HepG2 (cell line): Measurements from ENCODE around the gene KLHDC8B. TPM values are rescaled to one million over a fixed set of nuclear protein-coding genes. Genes with fewer than 3 reads are reported as not detected.

ENCODE experiments used
- CENPBD1 ChIP-seq: sonication (generic); formaldehyde crosslinking; IDR thresholded peaks from 2 replicates; pipeline ENCODE4 v1.8.0; 2022; ENCODE audit warnings: missing genetic modification reagents, low read depth, mild to moderate bottlenecking, borderline replicate concordance
- EHMT2 ChIP-seq: fragments of 200-600 bp; sonication (generic); IDR thresholded peaks from 2 replicates; pipeline ENCODE4 v1.7.0; 2017; ENCODE audit warnings: antibody characterized with exemption, low read depth, low read length, borderline replicate concordance
- ELF4 ChIP-seq: sonication (generic); formaldehyde crosslinking; IDR thresholded peaks from 2 replicates; pipeline ENCODE4 v1.5.0; 2020; ENCODE audit warnings: missing genetic modification reagents, mild to moderate bottlenecking, moderate library complexity, borderline replicate concordance
- FIP1L1 ChIP-seq: fragments of 200-400 bp; formaldehyde crosslinking; IDR thresholded peaks from 2 replicates; pipeline ENCODE4 v1.6.1; 2018; ENCODE audit warnings: low read depth, mild to moderate bottlenecking, low read length, moderate library complexity, borderline replicate concordance; ENCODE audit not compliant: insufficient read depth
- FOXA3 ChIP-seq: IDR thresholded peaks from 2 replicates; pipeline ENCODE4 v1.6.1; 2016; ENCODE audit warnings: missing genetic modification reagents, missing compliant biosample characterization
- HDAC2 ChIP-seq: sonication (generic); formaldehyde crosslinking; IDR thresholded peaks from 2 replicates; pipeline ENCODE4 v1.4.0; 2020; ENCODE audit warnings: missing genetic modification reagents
- HMGXB3 ChIP-seq: sonication (generic); formaldehyde crosslinking; IDR thresholded peaks from 2 replicates; pipeline ENCODE4 v1.4.0; 2020; ENCODE audit warnings: missing genetic modification reagents, borderline replicate concordance
- NFYC ChIP-seq: IDR thresholded peaks from 2 replicates; pipeline ENCODE4 v1.6.1; 2016; ENCODE audit warnings: missing genetic modification reagents, missing compliant biosample characterization
- NPAS2 ChIP-seq: sonication (generic); formaldehyde crosslinking; IDR thresholded peaks from 2 replicates; pipeline ENCODE4 v1.8.0; 2022; ENCODE audit warnings: mild to moderate bottlenecking, missing genetic modification reagents, borderline replicate concordance
- PHF20 ChIP-seq: sonication (generic); formaldehyde crosslinking; IDR thresholded peaks from 2 replicates; pipeline ENCODE4 v1.5.0; 2020; ENCODE audit warnings: mild to moderate bottlenecking, missing genetic modification reagents
- RAD51 ChIP-seq: fragments of 450-650 bp; IDR thresholded peaks from 2 replicates; pipeline ENCODE4 v1.6.1; 2016; ENCODE audit warnings: borderline replicate concordance
- SP2 ChIP-seq: sonication (generic); formaldehyde crosslinking; IDR thresholded peaks from 2 replicates; pipeline ENCODE4 v1.5.1; 2020; ENCODE audit warnings: mild to moderate bottlenecking, missing genetic modification reagents
- TSC22D2 ChIP-seq: sonication (generic); formaldehyde crosslinking; IDR thresholded peaks from 2 replicates; pipeline ENCODE4 v1.5.1; 2020; ENCODE audit warnings: missing genetic modification reagents, mild to moderate bottlenecking, borderline replicate concordance
- ZBTB25 ChIP-seq: IDR thresholded peaks from 2 replicates; pipeline ENCODE4 v1.6.1; 2018; ENCODE audit warnings: missing genetic modification reagents
- ZFP37 ChIP-seq: sonication (generic); formaldehyde crosslinking; IDR thresholded peaks from 2 replicates; pipeline ENCODE4 v1.4.0; 2020; ENCODE audit warnings: missing genetic modification reagents, borderline replicate concordance
- ZMYM2 ChIP-seq: sonication (generic); formaldehyde crosslinking; IDR thresholded peaks from 2 replicates; pipeline ENCODE4 v1.8.0; 2022; ENCODE audit warnings: mild to moderate bottlenecking, missing genetic modification reagents
- ZNF354B ChIP-seq: sonication (generic); formaldehyde crosslinking; IDR thresholded peaks from 2 replicates; pipeline ENCODE4 v1.8.0; 2022; ENCODE audit warnings: mild to moderate bottlenecking, missing genetic modification reagents
- ZNF598 ChIP-seq: sonication (generic); formaldehyde crosslinking; IDR thresholded peaks from 2 replicates; pipeline ENCODE4 v1.5.1; 2020; ENCODE audit warnings: mild to moderate bottlenecking, missing genetic modification reagents, borderline replicate concordance
- ZNF644 ChIP-seq: IDR thresholded peaks from 2 replicates; pipeline ENCODE4 v1.6.1; 2016; ENCODE audit warnings: low read depth
- ZNF674 ChIP-seq: sonication (generic); formaldehyde crosslinking; IDR thresholded peaks from 2 replicates; pipeline ENCODE4 v1.5.0; 2020; ENCODE audit warnings: low read depth, mild to moderate bottlenecking, missing genetic modification reagents
- ZNF772 ChIP-seq: sonication (generic); formaldehyde crosslinking; IDR thresholded peaks from 2 replicates; pipeline ENCODE4 v1.5.0; 2020; ENCODE audit warnings: mild to moderate bottlenecking, missing genetic modification reagents
- ZNF800 ChIP-seq: sonication (generic); formaldehyde crosslinking; IDR thresholded peaks from 2 replicates; pipeline ENCODE4 v1.4.0; 2020; ENCODE audit warnings: missing genetic modification reagents
- polyA plus RNA-seq, 8 experiments: library from polyadenylated mRNA; depleted of rRNA in 3 of 8; stranded (reverse) in 7 of 8; unstranded in 1 of 8; fragments of >200 nt; fragmentation: Illumina TruSeq in 4 of 8; extraction: Trizol in 4 of 8; gene quantifications; 2 replicates each; pipeline versions ENCODE4 v1.2.1 to v1.2.3, GENCODE V29; 2011 to 2016; ENCODE audit warnings: low read depth in 4 of 8, missing spikeins in 1 of 8, mixed read lengths in 1 of 8; ENCODE audit not compliant: insufficient read depth in 1 of 8
- total RNA-seq, 5 experiments: library from RNA; depleted of rRNA; stranded (reverse); fragments of >200 nt; fragmentation: Illumina TruSeq; extraction: Trizol; gene quantifications; 2 replicates each; pipeline ENCODE4 v1.2.3, GENCODE V29; 2016; ENCODE audit warnings: low read depth in 1 of 5

KLHDC8B gene
- total and polyA plus RNA-seq, 2 of the 13 experiments (the other 11 are each of a cell fraction or from before 2014, with no cell fraction given) = 17.2 to 17.8 TPM

- TF ChIP-seq ZBTB25 (CRISPR knock-in tag) (peak; percentile 84), HMGXB3 (no peak), ZNF598 (CRISPR knock-in tag) (no peak), CENPBD1 (CRISPR knock-in tag) (no peak), TSC22D2 (CRISPR knock-in tag) (no peak), NPAS2 (CRISPR knock-in tag) (no peak), ZNF644 (CRISPR knock-in tag) (no peak), FOXA3 (CRISPR knock-in tag) (no peak), ZNF674 (no peak), ZNF772 (CRISPR knock-in tag) (0 out of 2 replicates have a peak, but pooled peaks have one; percentile 44), EHMT2 (no peak; the same call in 1 of the 2 replicates), ZFP37 (CRISPR knock-in tag) (no peak), SP2 (CRISPR knock-in tag) (peak; percentile 84), NFYC (CRISPR knock-in tag) (no peak), ZNF354B (CRISPR knock-in tag) (no peak), ZMYM2 (no peak), ELF4 (CRISPR knock-in tag) (0 out of 2 replicates have a peak, but pooled peaks have one; percentile 43), RAD51 (no peak), HDAC2 (CRISPR knock-in tag) (peak; percentile 33; the same call in 1 of the 2 replicates), FIP1L1 (no peak), PHF20 (CRISPR knock-in tag) (peak; percentile 94), ZNF800 (CRISPR knock-in tag) (no peak)
Observed at GRCh38 chr3:49165771-49166751, 5.3 kb upstream of the KLHDC8B start, which contains the start of gene CCDC71 (continued).
